Endothelial cell of umbilical vein (primary cell): ENCODE measurements around the gene INTS11. TPM values are rescaled to one million over a fixed set of nuclear protein-coding genes. Genes with fewer than 3 reads are reported as not detected.

ENCODE experiments used
- BruUV-seq: library from RNA; stranded (reverse); fragments of 400-500 nt; replicated peaks from 2 replicates; lab custom pipeline; 2021; lab: Mats Ljungman, UMichigan
- CTCF ChIA-PET: fragments of 300-600, 350-600 bp; sonication (Branson Sonifier 250); formaldehyde crosslinking; loops from one replicate; lab custom pipeline; 2021; ENCODE audit warnings: antibody characterized with exemption, inconsistent platforms; lab: Charles Lee
- POLR2A ChIA-PET: fragments of 300-600, 350-600 bp; sonication (Branson Sonifier 250); formaldehyde crosslinking; loops from one replicate; lab custom pipeline; 2021; ENCODE audit warnings: antibody characterized with exemption, inconsistent platforms; lab: Charles Lee
- DNase-seq: peaks from one replicate; pipeline ENCODE4 v3.0.0-alpha.2; 2011; ENCODE audit warnings: low read depth, low spot score
- FAIRE-seq: peaks from 2 replicates; lab custom pipeline; 2011; peaks lifted over from hg19 to GRCh38; lab: Jason Lieb, UNC
- H2AFZ ChIP-seq: 2 replicates; pipeline ENCODE4 v1.6.0; 2012; ENCODE audit warnings: low read depth, low read length, control low read depth, inconsistent platforms
- H3K27ac ChIP-seq: 2 replicates; pipeline ENCODE4 v1.5.1; 2011; ENCODE audit warnings: low read depth, mild to moderate bottlenecking, control low read depth, low read length, moderate library complexity; ENCODE audit not compliant: insufficient read depth
- H3K27me3 ChIP-seq, 2 experiments: 2 replicates each; pipeline versions ENCODE4 v1.6.0 to v1.6.1; 2011; ENCODE audit warnings: low read length in 2 of 2, mixed read lengths in 1 of 2; ENCODE audit not compliant: control insufficient read depth in 2 of 2, insufficient read depth in 2 of 2
- H3K36me3 ChIP-seq, 2 experiments: 2 replicates in 1 of 2; 3 replicates in 1 of 2; pipeline ENCODE4 v1.5.1; 2011; ENCODE audit warnings: low read length in 2 of 2, mild to moderate bottlenecking in 1 of 2, moderate library complexity in 1 of 2; ENCODE audit not compliant: control insufficient read depth in 2 of 2, insufficient read depth in 2 of 2; ENCODE audit errors: extremely low read depth in 1 of 2
- H3K4me1 ChIP-seq: 3 replicates; pipeline ENCODE4 v1.5.1; 2011; ENCODE audit warnings: mild to moderate bottlenecking, low read length; ENCODE audit not compliant: control insufficient read depth, insufficient read depth; ENCODE audit errors: extremely low read depth
- H3K4me2 ChIP-seq: 2 replicates; pipeline ENCODE4 v1.6.1; 2011; ENCODE audit warnings: low read length, control low read depth, mixed read lengths; ENCODE audit not compliant: insufficient read depth
- H3K4me3 ChIP-seq, 3 experiments: fragments of 200-600 bp in 1 of 3; sonication (generic), shearing (Covaris generic) in 1 of 3; replicated peaks in 1 of 3; 2 replicates each; pipeline ENCODE4 v1.5.1; 2011 to 2016; ENCODE audit warnings: control low read depth in 3 of 3, low read length in 3 of 3, mild to moderate bottlenecking in 2 of 3, inconsistent platforms in 1 of 3, low read depth in 1 of 3, moderate library complexity in 1 of 3; ENCODE audit not compliant: insufficient read depth in 1 of 3
- H3K79me2 ChIP-seq: 2 replicates; pipeline ENCODE4 v1.6.0; 2012; ENCODE audit warnings: low read length, inconsistent platforms; ENCODE audit not compliant: control insufficient read depth, insufficient read depth
- H3K9ac ChIP-seq: replicated peaks from 2 replicates; pipeline ENCODE3; 2011; ENCODE audit warnings: low read length, control low read depth; ENCODE audit not compliant: insufficient read depth; ENCODE audit errors: extremely low read depth
- H3K9me1 ChIP-seq: replicated peaks from 3 replicates; pipeline ENCODE4 v1.6.0; 2011; ENCODE audit warnings: mild to moderate bottlenecking, low read length; ENCODE audit not compliant: control insufficient read depth, insufficient read depth; ENCODE audit errors: extremely low read depth
- H3K9me3 ChIP-seq: replicated peaks from 2 replicates; pipeline ENCODE4 v1.5.1; 2012; ENCODE audit warnings: low read length, inconsistent platforms; ENCODE audit not compliant: control insufficient read depth, insufficient read depth
- H4K20me1 ChIP-seq: replicated peaks from 2 replicates; pipeline ENCODE3; 2011; ENCODE audit warnings: mild to moderate bottlenecking, low read length; ENCODE audit not compliant: control insufficient read depth, insufficient read depth; ENCODE audit errors: extremely low read depth
- EZH2 ChIP-seq: IDR thresholded peaks from 2 replicates; pipeline ENCODE4 v1.6.1; 2012; ENCODE audit warnings: borderline replicate concordance, low read depth, mild to moderate bottlenecking, moderate library complexity, low read length, inconsistent platforms; ENCODE audit not compliant: severe bottlenecking
- FOS ChIP-seq: IDR thresholded peaks from 2 replicates; pipeline ENCODE4 v1.6.1; 2011; ENCODE audit warnings: mild to moderate bottlenecking, low read length, moderate library complexity, borderline replicate concordance; ENCODE audit not compliant: insufficient read depth
- GATA2 ChIP-seq: IDR thresholded peaks from 2 replicates; pipeline ENCODE4 v1.7.0; 2011; ENCODE audit warnings: low read depth, mild to moderate bottlenecking, moderate library complexity, mixed read lengths, low read length; ENCODE audit not compliant: insufficient read length, insufficient read depth
- JUN ChIP-seq: IDR thresholded peaks from 2 replicates; pipeline ENCODE4 v1.6.1; 2011; ENCODE audit warnings: borderline replicate concordance, low read depth; ENCODE audit not compliant: insufficient read length, insufficient read depth
- MYC ChIP-seq: IDR thresholded peaks from one replicate; pipeline ENCODE4 v1.6.1; 2011; ENCODE audit warnings: mild to moderate bottlenecking, low read depth, low read length
- POLR2A ChIP-seq: IDR thresholded peaks from 2 replicates; pipeline ENCODE4 v1.6.1; 2012; ENCODE audit warnings: low read depth, mild to moderate bottlenecking, control low read depth, low read length
- POLR2AphosphoS5 ChIP-seq: IDR thresholded peaks from 2 replicates; pipeline ENCODE4 v1.6.1; 2012; ENCODE audit warnings: low read depth, mild to moderate bottlenecking, control low read depth, low read length, moderate library complexity; ENCODE audit not compliant: insufficient read depth
- dilution Hi-C: fragments of 300-500 bp; cut with MboI; formaldehyde crosslinking; loops from one replicate; pipeline ENCODE4 v1.15.0; 2019; ENCODE audit warnings: low sequenced_read_pairs; ENCODE audit not compliant: extremely low pct_ligation_motif_present
- intact Hi-C: fragments of 100-400 bp; cut with micrococcal nuclease; formaldehyde crosslinking; loops from one replicate; pipeline ENCODE4 v1.10.0; 2022
- polyA plus RNA-seq, 4 experiments: library from polyadenylated mRNA; depleted of rRNA in 3 of 4; stranded (reverse) in 3 of 4; unstranded in 1 of 4; fragments of >200 nt; gene quantifications; 2 replicates each; pipeline versions ENCODE4 v1.2.1 to v1.2.3, GENCODE V29; 2011 to 2012; ENCODE audit warnings: missing spikeins in 1 of 4
- total RNA-seq: library from RNA; stranded (reverse); gene quantifications from 2 replicates; pipeline ENCODE4 v1.2.3, GENCODE V29; 2021
- TF ChIP-seq, protein P1 (sequence below): IDR thresholded peaks from 2 replicates; pipeline ENCODE4 v1.6.1; 2011; ENCODE audit not compliant: insufficient read depth, insufficient read length
- TF ChIP-seq, protein P2 (sequence below), 2 donors: IDR thresholded peaks; 1 replicate in 1 of 2; 2 replicates in 1 of 2; pipeline ENCODE4 v1.5.1; 2011; ENCODE audit warnings: low read length in 2 of 2, mild to moderate bottlenecking in 2 of 2, moderate library complexity in 2 of 2, control low read depth in 1 of 2, inconsistent platforms in 1 of 2, low read depth in 1 of 2; ENCODE audit not compliant: insufficient read depth in 1 of 2; ENCODE audit errors: extremely low read depth in 1 of 2

Gene INTS11
- total and polyA plus RNA-seq, 2 donors (not counting 3 experiments of a cell fraction or from before 2014, with no cell fraction given) = 132 to 222 TPM

DNA sequence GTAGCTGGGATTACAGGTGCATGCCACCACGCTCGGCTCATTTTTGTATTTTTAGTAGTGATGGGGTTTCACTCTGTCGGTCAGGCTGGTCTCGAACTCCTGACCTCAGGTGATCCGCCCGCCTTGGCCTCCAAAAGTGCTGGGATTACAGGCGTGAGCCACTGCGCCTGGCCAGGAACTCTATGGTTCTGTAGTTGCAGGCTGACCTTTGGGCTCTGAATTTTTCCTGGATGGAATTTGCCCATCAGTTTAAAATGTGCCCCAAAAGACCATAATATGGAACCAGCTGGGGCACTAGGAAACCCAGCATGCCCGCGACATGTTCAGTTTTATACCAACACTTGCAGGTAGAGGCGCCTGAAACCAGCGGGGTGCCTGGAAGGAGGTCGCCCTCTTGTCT lies 45.8 kb downstream of the INTS11 start:
- no peak overlapping the region for H3K27ac ChIP-seq
- H3K27me3 ChIP-seq = no peaks in the 10 kb centered on the region
- peaks cover 8% of the 10 kb centered on the region for H3K4me1 ChIP-seq
- TF ChIP-seq FOS = no peak
- TF ChIP-seq EZH2 = no peak
- TF ChIP-seq, protein P1, sequence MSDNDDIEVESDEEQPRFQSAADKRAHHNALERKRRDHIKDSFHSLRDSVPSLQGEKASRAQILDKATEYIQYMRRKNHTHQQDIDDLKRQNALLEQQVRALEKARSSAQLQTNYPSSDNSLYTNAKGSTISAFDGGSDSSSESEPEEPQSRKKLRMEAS = no peak
- no peak for TF ChIP-seq POLR2AphosphoS5
- TF ChIP-seq POLR2A = no peak
- no peak for TF ChIP-seq MYC
- no peak for TF ChIP-seq GATA2
- TF ChIP-seq, protein P2, sequence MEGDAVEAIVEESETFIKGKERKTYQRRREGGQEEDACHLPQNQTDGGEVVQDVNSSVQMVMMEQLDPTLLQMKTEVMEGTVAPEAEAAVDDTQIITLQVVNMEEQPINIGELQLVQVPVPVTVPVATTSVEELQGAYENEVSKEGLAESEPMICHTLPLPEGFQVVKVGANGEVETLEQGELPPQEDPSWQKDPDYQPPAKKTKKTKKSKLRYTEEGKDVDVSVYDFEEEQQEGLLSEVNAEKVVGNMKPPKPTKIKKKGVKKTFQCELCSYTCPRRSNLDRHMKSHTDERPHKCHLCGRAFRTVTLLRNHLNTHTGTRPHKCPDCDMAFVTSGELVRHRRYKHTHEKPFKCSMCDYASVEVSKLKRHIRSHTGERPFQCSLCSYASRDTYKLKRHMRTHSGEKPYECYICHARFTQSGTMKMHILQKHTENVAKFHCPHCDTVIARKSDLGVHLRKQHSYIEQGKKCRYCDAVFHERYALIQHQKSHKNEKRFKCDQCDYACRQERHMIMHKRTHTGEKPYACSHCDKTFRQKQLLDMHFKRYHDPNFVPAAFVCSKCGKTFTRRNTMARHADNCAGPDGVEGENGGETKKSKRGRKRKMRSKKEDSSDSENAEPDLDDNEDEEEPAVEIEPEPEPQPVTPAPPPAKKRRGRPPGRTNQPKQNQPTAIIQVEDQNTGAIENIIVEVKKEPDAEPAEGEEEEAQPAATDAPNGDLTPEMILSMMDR (IDR thresholded peaks at IDR 0.05; ENCODE audit: extremely low read depth in 1 of 2, insufficient read depth in 1 of 2, low read depth in 1 of 2, low read length in 2 of 2) = no peak
- no peak for TF ChIP-seq JUN
- intact Hi-C loops (no loop called here), dilution Hi-C loops (no loop called here)
- no peaks in the 10 kb centered on the region for H3K36me3 ChIP-seq
- ChIA-PET CTCF (interaction anchor here (1.3 to 1.4 kb wide), 2 partner anchors 12 to 13 kb away, joined by 4 to 7 read pairs; no protein-coding TSS in a partner anchor), POLR2A (no interaction called here)
- H3K4me2 ChIP-seq = no peak overlapping the region
- H2AFZ ChIP-seq = no peak overlapping the region
- DNase-seq (no peak), FAIRE-seq (no peak)
- no TSS peak for BruUV-seq
- H3K79me2 ChIP-seq = no peaks in the 10 kb centered on the region
- H4K20me1 ChIP-seq = no peaks in the 10 kb centered on the region
- no peaks in the 10 kb centered on the region for H3K9me3 ChIP-seq
- no peaks in the 10 kb centered on the region for H3K9me1 ChIP-seq
- no peak overlapping the region for H3K4me3 ChIP-seq
- H3K9ac ChIP-seq = no peak overlapping the region
